HepG2 (cell line): ENCODE data around the gene UGT1A4. TPM values are rescaled to one million over a fixed set of nuclear protein-coding genes. Genes with fewer than 3 reads are reported as not detected.
A peak's percentile ranks its signal among the peaks of the same experiment; 100 is the strongest.

ENCODE experiments used
- AGO2 ChIP-seq: fragments of 200-400 bp; formaldehyde crosslinking; optimal IDR thresholded peaks from 2 replicates; pipeline ENCODE3; 2017; ENCODE audit warnings: mild to moderate bottlenecking, low read depth, low read length, moderate library complexity
- CHD4 ChIP-seq: fragments of 200-600 bp; sonication (generic); IDR thresholded peaks from 2 replicates; pipeline ENCODE4 v1.7.0; 2017; ENCODE audit warnings: mild to moderate bottlenecking, low read length, borderline replicate concordance
- FOSL1 ChIP-seq: sonication (generic); formaldehyde crosslinking; IDR thresholded peaks from 2 replicates; pipeline ENCODE4 v1.9.0; 2021; ENCODE audit warnings: missing genetic modification reagents, borderline replicate concordance
- HOXA7 ChIP-seq: sonication (generic); formaldehyde crosslinking; IDR thresholded peaks from 2 replicates; pipeline ENCODE4 v1.8.1; 2022; ENCODE audit warnings: mild to moderate bottlenecking, missing genetic modification reagents, moderate library complexity
- JDP2 ChIP-seq: sonication (generic); formaldehyde crosslinking; IDR thresholded peaks from 2 replicates; pipeline ENCODE4 v1.8.1; 2022; ENCODE audit warnings: missing genetic modification reagents, borderline replicate concordance
- JUNB ChIP-seq: sonication (generic); formaldehyde crosslinking; IDR thresholded peaks from 2 replicates; pipeline ENCODE4 v1.8.0; 2022; ENCODE audit warnings: missing genetic modification reagents, mild to moderate bottlenecking, borderline replicate concordance
- KLF16 ChIP-seq, 2 experiments: sonication (generic) in 1 of 2; formaldehyde crosslinking in 1 of 2; IDR thresholded peaks; 2 replicates each; pipeline versions ENCODE4 v1.6.1 to v1.8.0; 2016 to 2023; ENCODE audit warnings: missing genetic modification reagents in 2 of 2, missing compliant biosample characterization in 1 of 2
- NCOR1 ChIP-seq: fragments of 200-600 bp; sonication (generic); IDR thresholded peaks from 2 replicates; pipeline ENCODE4 v1.7.0; 2017; ENCODE audit warnings: antibody characterized with exemption, low read length, borderline replicate concordance
- TCF7L2 ChIP-seq: IDR thresholded peaks from 2 replicates; pipeline ENCODE4 v1.6.1; 2011; ENCODE audit warnings: mild to moderate bottlenecking, low read depth, low read length, moderate library complexity
- TSC22D2 ChIP-seq: sonication (generic); formaldehyde crosslinking; IDR thresholded peaks from 2 replicates; pipeline ENCODE4 v1.5.1; 2020; ENCODE audit warnings: missing genetic modification reagents, mild to moderate bottlenecking, borderline replicate concordance
- ZFP91 ChIP-seq: sonication (generic); formaldehyde crosslinking; IDR thresholded peaks from 2 replicates; pipeline ENCODE4 v1.9.0; 2022; ENCODE audit warnings: missing genetic modification reagents, mild to moderate bottlenecking, borderline replicate concordance
- ZFYVE20 ChIP-seq: sonication (generic); formaldehyde crosslinking; IDR thresholded peaks from 2 replicates; pipeline ENCODE4 v1.8.0; 2023; ENCODE audit warnings: low read depth, mild to moderate bottlenecking, moderate library complexity, missing genetic modification reagents, borderline replicate concordance
- ZNF12 ChIP-seq: sonication (generic); formaldehyde crosslinking; IDR thresholded peaks from 2 replicates; pipeline ENCODE4 v1.5.0; 2020; ENCODE audit warnings: missing genetic modification reagents
- ZNF317 ChIP-seq: sonication (generic); formaldehyde crosslinking; IDR thresholded peaks from 2 replicates; pipeline ENCODE4 v1.5.0; 2020; ENCODE audit warnings: mild to moderate bottlenecking, missing genetic modification reagents
- ZNF441 ChIP-seq: sonication (generic); formaldehyde crosslinking; IDR thresholded peaks from 2 replicates; pipeline ENCODE4 v1.7.0; 2021; ENCODE audit warnings: missing genetic modification reagents, borderline replicate concordance
- ZNF530 ChIP-seq: sonication (generic); formaldehyde crosslinking; IDR thresholded peaks from 2 replicates; pipeline ENCODE4 v1.5.0; 2020; ENCODE audit warnings: low read depth, mild to moderate bottlenecking, missing genetic modification reagents
- polyA plus RNA-seq, 8 experiments: library from polyadenylated mRNA; depleted of rRNA in 3 of 8; stranded (reverse) in 7 of 8; unstranded in 1 of 8; fragments of >200 nt; fragmentation: Illumina TruSeq in 4 of 8; extraction: Trizol in 4 of 8; gene quantifications; 2 replicates each; pipeline versions ENCODE4 v1.2.1 to v1.2.3, GENCODE V29; 2011 to 2016; ENCODE audit warnings: low read depth in 4 of 8, missing spikeins in 1 of 8, mixed read lengths in 1 of 8; ENCODE audit not compliant: insufficient read depth in 1 of 8
- total RNA-seq, 5 experiments: library from RNA; depleted of rRNA; stranded (reverse); fragments of >200 nt; fragmentation: Illumina TruSeq; extraction: Trizol; gene quantifications; 2 replicates each; pipeline ENCODE4 v1.2.3, GENCODE V29; 2016; ENCODE audit warnings: low read depth in 1 of 5
- TF ChIP-seq, protein P1 (sequence below): sonication (generic); formaldehyde crosslinking; IDR thresholded peaks from 2 replicates; pipeline ENCODE4 v1.5.1; 2020; ENCODE audit warnings: mild to moderate bottlenecking, missing genetic modification reagents
- TF ChIP-seq, protein P2 (sequence below): sonication (generic); formaldehyde crosslinking; IDR thresholded peaks from 2 replicates; pipeline ENCODE4 v1.5.1; 2020; ENCODE audit warnings: missing genetic modification reagents, mild to moderate bottlenecking, borderline replicate concordance
- TF ChIP-seq, protein P3 (sequence below): sonication (generic); formaldehyde crosslinking; IDR thresholded peaks from 2 replicates; pipeline ENCODE4 v1.4.0; 2020; ENCODE audit warnings: mild to moderate bottlenecking, missing genetic modification reagents

The UGT1A4 gene
- total and polyA plus RNA-seq, 2 of the 13 experiments (the other 11 are each of a cell fraction or from before 2014, with no cell fraction given), result not detected

DNA sequence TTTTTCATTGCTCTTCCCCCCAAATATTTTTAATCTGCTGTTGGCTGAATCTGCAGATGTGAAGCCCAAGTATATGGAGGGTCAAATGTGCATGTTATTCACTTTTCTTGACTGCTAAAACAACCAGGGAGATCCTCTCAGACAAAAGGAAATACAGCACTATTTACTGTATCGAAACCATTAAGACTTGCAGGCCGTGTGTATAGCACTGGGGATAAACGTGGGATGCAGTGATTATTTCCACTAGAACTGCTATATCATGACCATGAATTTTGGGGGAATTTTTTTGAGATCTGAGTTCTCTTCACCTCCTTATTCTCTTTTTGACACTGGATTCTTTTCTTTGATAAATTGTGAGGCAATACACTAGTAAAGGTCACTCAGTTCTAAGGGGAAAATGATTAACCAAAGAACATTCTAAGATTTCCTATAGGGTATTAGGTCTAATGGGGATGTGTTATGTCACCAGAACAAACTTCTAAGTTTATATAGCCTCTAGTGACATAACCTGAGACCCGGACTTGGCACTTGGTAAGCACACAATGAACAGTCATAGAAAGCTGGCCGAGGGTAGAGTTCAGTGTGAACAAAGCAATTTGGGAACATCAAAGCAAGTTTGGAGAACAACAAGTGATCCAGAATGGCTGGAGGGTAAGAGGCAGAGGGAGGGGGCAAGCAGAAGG, 26.7 kb downstream of the UGT1A4 start (continued):
- TF ChIP-seq, protein P1, sequence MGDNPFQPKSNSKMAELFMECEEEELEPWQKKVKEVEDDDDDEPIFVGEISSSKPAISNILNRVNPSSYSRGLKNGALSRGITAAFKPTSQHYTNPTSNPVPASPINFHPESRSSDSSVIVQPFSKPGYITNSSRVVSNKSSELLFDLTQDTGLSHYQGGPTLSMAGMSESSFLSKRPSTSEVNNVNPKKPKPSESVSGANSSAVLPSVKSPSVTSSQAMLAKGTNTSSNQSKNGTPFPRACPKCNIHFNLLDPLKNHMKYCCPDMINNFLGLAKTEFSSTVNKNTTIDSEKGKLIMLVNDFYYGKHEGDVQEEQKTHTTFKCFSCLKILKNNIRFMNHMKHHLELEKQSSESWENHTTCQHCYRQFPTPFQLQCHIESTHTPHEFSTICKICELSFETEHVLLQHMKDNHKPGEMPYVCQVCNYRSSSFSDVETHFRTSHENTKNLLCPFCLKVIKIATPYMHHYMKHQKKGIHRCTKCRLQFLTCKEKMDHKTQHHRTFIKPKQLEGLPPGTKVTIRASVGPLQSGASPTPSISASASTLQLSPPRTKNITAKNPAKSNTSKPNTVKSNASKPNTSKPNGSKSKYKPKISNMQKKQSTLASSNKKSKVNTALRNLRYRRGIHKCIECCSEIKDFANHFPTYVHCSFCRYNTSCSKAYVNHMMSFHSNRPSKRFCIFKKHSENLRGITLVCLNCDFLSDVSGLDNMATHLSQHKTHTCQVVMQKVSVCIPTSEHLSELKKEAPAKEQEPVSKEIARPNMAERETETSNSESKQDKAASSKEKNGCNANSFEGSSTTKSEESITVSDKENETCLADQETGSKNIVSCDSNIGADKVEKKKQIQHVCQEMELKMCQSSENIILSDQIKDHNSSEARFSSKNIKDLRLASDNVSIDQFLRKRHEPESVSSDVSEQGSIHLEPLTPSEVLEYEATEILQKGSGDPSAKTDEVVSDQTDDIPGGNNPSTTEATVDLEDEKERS (CRISPR knock-in tag), result peak; percentile 91
- TF ChIP-seq CHD4 (peak; percentile 53; the same call in 1 of the 2 replicates), TSC22D2 (CRISPR knock-in tag) (peak; percentile 78; the same call in 1 of the 2 replicates), ZFYVE20 (no peak), NCOR1 (peak; percentile 99), TCF7L2 (peak; percentile 87), ZNF441 (peak; percentile 83; the same call in 1 of the 2 replicates), HOXA7 (CRISPR knock-in tag) (0 out of 2 replicates have a peak, but pooled peaks have one; percentile 50), JDP2 (CRISPR knock-in tag) (peak; percentile 76; the same call in 1 of the 2 replicates), KLF16 (CRISPR knock-in tag; IDR thresholded peaks at IDR 0.05) (peak in 1 of 2 experiments; percentile 92; a peak in 2 of 4 replicates), ZFP91 (CRISPR knock-in tag) (no peak), ZNF12 (CRISPR knock-in tag) (peak; percentile 74), ZNF530 (CRISPR knock-in tag) (no peak), FOSL1 (CRISPR knock-in tag) (no peak), ZNF317 (peak; percentile 85), JUNB (CRISPR knock-in tag) (peak; percentile 76), AGO2 (no peak)
- TF ChIP-seq, protein P2, sequence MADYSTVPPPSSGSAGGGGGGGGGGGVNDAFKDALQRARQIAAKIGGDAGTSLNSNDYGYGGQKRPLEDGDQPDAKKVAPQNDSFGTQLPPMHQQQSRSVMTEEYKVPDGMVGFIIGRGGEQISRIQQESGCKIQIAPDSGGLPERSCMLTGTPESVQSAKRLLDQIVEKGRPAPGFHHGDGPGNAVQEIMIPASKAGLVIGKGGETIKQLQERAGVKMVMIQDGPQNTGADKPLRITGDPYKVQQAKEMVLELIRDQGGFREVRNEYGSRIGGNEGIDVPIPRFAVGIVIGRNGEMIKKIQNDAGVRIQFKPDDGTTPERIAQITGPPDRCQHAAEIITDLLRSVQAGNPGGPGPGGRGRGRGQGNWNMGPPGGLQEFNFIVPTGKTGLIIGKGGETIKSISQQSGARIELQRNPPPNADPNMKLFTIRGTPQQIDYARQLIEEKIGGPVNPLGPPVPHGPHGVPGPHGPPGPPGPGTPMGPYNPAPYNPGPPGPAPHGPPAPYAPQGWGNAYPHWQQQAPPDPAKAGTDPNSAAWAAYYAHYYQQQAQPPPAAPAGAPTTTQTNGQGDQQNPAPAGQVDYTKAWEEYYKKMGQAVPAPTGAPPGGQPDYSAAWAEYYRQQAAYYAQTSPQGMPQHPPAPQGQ (CRISPR knock-in tag), result no peak
- TF ChIP-seq, protein P3, sequence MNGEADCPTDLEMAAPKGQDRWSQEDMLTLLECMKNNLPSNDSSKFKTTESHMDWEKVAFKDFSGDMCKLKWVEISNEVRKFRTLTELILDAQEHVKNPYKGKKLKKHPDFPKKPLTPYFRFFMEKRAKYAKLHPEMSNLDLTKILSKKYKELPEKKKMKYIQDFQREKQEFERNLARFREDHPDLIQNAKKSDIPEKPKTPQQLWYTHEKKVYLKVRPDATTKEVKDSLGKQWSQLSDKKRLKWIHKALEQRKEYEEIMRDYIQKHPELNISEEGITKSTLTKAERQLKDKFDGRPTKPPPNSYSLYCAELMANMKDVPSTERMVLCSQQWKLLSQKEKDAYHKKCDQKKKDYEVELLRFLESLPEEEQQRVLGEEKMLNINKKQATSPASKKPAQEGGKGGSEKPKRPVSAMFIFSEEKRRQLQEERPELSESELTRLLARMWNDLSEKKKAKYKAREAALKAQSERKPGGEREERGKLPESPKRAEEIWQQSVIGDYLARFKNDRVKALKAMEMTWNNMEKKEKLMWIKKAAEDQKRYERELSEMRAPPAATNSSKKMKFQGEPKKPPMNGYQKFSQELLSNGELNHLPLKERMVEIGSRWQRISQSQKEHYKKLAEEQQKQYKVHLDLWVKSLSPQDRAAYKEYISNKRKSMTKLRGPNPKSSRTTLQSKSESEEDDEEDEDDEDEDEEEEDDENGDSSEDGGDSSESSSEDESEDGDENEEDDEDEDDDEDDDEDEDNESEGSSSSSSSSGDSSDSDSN (CRISPR knock-in tag), result no peak; the same call in 1 of the 2 replicates
